Neural progenitor cell (in vitro differentiated cells): ENCODE results near the gene CHMP4B.

ENCODE experiments used
- CTCF ChIP-seq: fragments of 200-600 bp; sonication (generic); IDR thresholded peaks from 2 replicates; pipeline ENCODE4 v1.5.1; 2017; ENCODE audit warnings: antibody characterized with exemption, mild to moderate bottlenecking
- EZH2 ChIP-seq: fragments of 200-600 bp; sonication (generic); IDR thresholded peaks from 2 replicates; pipeline ENCODE4 v1.6.1; 2017; ENCODE audit warnings: antibody characterized with exemption, mild to moderate bottlenecking, moderate library complexity
- EZH2phosphoT487 ChIP-seq: fragments of 200-600 bp; sonication (generic); IDR thresholded peaks from 2 replicates; pipeline ENCODE4 v1.6.1; 2017; ENCODE audit warnings: antibody characterized with exemption

DNA sequence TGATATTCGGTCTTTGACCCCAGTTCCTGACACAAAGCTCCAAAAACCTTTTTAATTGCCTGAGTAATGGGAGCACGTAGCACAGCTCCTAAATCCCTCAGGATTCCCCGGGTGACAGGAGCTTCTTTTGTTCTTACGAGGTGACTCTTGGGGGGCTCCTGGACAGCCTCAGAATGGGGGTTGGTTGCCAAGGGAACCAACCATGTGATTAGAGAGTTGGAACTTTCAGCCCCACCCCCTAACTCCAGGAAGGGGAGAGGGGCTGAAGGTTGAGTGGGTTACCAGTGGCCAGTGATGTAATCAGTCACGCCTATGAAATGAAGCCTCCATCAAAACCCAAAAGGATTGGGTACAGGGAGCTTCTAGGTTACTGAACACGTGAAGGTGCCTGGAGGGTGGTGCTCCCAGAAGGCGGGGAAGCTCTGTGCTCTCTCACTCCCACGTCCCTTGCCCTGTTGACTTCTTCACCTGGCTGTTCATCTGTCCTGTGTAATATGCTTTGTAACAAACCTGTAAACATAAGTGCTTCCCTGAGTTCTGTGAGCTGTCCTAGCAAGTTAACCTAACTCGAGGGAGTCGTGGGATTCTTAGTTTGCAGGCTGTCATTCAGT is 89.5 kb downstream of the CHMP4B start:
- TF ChIP-seq EZH2 (no peak), CTCF (no peak), EZH2phosphoT487 (no peak)
